Cardiac fibroblast (primary cell): Measurements from ENCODE around the gene RFX3.

ENCODE experiments used
- DNase-seq, 2 donors: peaks; one replicate each; pipeline versions ENCODE4 v3.0.0 to v3.0.0-alpha.2; 2010; ENCODE audit warnings: low read depth in 2 of 2
- H3K4me3 ChIP-seq, 2 donors: replicated peaks in 1 of 2; 1 replicate in 1 of 2; 2 replicates in 1 of 2; pipeline ENCODE4 v1.5.1; 2011; ENCODE audit warnings: low read depth in 2 of 2, low read length in 2 of 2, mild to moderate bottlenecking in 2 of 2, moderate library complexity in 1 of 2
- TF ChIP-seq, protein P1 (sequence below): IDR thresholded peaks from one replicate; pipeline ENCODE4 v1.5.1; 2011; ENCODE audit warnings: low read depth, mild to moderate bottlenecking, low read length, inconsistent platforms

RFX3 gene

DNA sequence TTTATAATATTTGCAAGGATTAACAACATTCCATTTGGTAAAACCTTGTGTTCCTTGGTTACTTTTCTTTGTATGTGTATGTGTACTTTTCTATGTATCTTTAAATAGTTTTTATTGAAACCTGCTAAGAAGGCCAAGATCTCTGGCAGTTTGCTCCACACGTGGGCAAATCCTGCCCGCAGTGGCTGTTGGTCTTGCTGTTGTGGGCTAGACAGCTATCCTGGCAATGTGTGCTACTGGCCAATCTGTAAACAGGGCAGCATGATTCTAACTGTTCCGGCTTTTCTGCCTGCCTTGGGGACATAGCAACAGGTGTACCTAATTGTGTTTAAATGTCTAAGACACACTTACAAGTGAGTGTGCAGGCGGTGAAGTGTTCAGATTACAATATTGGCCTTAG, 286.6 kb downstream of the RFX3 start:
- TF ChIP-seq, protein P1, sequence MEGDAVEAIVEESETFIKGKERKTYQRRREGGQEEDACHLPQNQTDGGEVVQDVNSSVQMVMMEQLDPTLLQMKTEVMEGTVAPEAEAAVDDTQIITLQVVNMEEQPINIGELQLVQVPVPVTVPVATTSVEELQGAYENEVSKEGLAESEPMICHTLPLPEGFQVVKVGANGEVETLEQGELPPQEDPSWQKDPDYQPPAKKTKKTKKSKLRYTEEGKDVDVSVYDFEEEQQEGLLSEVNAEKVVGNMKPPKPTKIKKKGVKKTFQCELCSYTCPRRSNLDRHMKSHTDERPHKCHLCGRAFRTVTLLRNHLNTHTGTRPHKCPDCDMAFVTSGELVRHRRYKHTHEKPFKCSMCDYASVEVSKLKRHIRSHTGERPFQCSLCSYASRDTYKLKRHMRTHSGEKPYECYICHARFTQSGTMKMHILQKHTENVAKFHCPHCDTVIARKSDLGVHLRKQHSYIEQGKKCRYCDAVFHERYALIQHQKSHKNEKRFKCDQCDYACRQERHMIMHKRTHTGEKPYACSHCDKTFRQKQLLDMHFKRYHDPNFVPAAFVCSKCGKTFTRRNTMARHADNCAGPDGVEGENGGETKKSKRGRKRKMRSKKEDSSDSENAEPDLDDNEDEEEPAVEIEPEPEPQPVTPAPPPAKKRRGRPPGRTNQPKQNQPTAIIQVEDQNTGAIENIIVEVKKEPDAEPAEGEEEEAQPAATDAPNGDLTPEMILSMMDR = no peak
- no peak overlapping the region for H3K4me3 ChIP-seq
- DNase-seq = no peak

DNA sequence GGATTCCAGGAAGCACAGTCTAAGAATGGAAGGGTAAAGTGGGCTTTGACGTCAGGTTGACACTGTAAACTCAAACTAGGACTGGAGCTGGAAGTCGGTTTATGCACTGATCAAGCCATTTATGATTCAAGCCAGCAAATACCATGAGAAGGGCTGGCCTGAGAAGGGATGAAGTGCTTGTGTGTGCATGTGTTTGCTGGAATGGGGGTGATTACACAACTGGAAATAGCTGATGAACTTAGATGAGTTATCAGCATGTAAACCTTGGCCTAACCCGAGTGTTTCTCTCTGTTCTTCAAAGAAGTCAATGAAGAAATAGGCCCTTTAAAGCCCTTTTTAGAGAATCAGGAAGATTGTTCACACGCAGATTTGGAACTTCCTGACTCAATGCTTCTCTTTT, 287.6 kb downstream of the RFX3 start:
- no peak for DNase-seq
- TF ChIP-seq, protein P1 = no peak
- no peak overlapping the region for H3K4me3 ChIP-seq

DNA sequence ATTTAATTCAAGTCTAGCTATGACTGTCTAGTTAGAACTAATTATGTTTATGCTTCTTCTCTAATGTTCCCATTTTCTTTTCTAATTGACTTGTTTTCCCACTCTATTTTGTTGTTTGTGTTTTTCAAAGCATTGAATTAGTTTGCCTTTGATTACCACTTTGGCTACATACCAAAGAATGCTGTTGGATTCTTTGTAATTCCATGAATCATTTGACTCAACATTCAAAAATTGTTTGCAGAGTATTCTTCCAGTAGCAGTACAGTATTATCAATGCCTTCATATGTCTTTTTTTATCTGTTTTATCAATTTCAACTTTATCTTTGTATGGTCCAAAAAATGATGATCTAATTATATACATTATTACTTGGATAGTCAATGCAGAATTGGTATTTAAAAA, 288.7 kb downstream of the RFX3 start:
- H3K4me3 ChIP-seq = no peak overlapping the region
- peak in 1 of 2 donors; percentile 24 for DNase-seq
- TF ChIP-seq, protein P1 = no peak

DNA sequence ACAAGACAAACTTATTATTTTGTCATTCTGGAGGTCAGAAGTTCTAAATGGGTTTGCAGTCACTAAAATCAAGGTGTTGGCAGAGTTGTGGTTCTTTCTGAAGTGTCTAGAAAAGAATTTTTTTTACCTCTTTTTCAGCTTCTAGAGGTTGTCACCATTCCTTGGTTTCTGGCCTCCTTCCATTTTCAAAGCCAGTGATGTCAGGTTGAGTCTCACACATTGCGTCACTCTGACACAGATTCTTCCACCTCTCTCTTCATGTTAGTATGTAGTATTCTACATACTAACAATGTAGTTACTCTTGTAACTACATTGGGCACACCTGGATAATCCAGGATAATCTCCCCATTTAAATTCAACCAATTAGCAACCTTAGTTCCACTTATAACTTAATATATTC, 290.3 kb downstream of the RFX3 start:
- TF ChIP-seq, protein P1 = no peak
- DNase-seq = peak in 1 of 2 donors; percentile 25
- no peak overlapping the region for H3K4me3 ChIP-seq

DNA sequence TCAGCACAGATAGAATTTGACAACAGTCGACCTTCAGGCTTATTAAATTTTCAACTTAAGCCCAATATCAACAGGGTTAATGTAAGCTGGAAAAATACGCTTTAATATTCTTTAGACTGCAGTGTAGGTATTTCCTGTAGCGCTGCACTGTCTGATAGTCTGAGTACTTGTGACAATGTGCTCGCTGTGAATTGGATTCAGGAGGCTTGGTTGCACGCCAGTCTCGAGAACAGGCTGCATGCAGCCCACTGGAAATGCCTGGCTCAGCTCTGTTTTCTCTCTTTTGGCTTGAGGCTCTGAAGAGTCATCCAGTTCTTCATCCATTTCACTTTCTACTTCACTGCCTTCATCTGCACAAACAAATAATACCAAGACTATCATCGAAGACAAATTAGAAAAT, 300.9 kb downstream of the RFX3 start:
- DNase-seq = peak in 1 of 2 donors; percentile 36
- no peak overlapping the region for H3K4me3 ChIP-seq
- TF ChIP-seq, protein P1 = no peak

DNA sequence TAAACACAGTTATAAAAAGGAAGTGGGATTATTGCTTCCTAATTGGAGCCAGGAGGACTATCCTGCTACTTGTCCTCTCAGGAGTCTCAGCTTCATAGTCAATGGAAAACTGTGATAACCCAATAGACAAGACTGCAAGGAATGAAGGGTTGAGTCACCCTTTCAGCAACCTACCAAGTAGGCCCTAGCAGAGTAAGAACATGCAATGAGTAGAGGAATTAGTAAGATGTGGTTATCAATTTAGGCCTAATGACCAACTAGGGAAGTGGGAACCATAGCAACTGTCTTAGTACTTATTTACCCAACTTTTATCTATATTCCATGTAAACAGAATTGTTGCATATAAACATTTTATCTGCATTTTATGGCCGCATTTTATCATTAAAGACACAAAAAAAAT, 310.1 kb downstream of the RFX3 start:
- no peak for DNase-seq
- no peak overlapping the region for H3K4me3 ChIP-seq
- TF ChIP-seq, protein P1 = no peak

DNA sequence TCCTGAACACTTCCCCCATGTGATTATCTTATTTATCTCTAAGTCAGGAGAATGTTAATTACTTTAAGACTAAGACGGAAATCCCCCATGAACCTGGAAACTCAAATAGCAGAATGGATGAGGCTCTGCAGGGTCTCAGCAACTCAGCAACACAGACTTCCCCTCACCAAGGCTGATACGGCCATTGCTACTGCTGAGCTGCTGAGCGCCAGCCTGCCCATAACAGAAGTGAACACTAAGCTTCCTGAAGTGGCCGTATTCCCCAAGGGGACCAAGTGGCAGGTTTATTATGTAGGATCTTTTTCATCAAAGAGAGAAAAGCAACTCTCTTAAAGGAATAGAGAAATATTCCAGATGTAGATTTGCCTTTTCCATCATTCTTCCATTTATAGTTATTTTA, 311.1 kb downstream of the RFX3 start:
- no peak overlapping the region for H3K4me3 ChIP-seq
- DNase-seq = no peak
- TF ChIP-seq, protein P1 = no peak
